GM13976 (cell line): ENCODE results near the gene EFEMP1.

Source experiments
- DNase-seq: peaks from one replicate; pipeline ENCODE4 v3.0.0; 2012; ENCODE audit warnings: low spot score
- in situ Hi-C: fragments of 300-500 bp; cut with MboI; formaldehyde crosslinking; loops from one replicate; pipeline ENCODE4 v1.12.0; 2022; ENCODE audit warnings: low sequenced_read_pairs, mixed read lengths, inconsistent platforms; ENCODE audit not compliant: unreplicated experiment
- TF ChIP-seq, protein P1 (sequence below): IDR thresholded peaks from 2 replicates; pipeline ENCODE4 v1.5.1; 2012; ENCODE audit warnings: borderline replicate concordance, mild to moderate bottlenecking; ENCODE audit not compliant: insufficient read depth; ENCODE audit errors: extremely low read depth, missing control alignments, control extremely low read depth

Gene EFEMP1

DNA sequence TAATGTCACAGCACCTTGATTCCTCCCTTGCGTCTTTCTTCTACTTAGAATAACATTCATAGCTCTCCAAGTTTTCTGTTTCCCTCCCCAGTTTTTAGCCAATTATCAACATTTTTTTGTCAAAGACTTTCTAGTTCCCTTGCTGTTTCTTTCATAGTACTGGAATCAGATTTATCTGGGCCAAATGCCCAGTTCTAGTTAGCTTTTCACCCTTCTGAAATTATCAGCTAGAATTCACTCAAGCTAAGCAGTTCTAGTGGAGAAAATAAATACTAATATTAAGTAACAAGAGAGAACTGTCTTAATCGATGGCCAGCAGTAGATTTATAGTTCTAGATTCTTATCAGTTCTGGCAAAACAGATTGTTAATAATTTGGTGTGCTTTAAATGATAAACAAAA is 36.2 kb downstream of the EFEMP1 start:
- no peak for DNase-seq
- in situ Hi-C loops: no loop called here
- TF ChIP-seq, protein P1, sequence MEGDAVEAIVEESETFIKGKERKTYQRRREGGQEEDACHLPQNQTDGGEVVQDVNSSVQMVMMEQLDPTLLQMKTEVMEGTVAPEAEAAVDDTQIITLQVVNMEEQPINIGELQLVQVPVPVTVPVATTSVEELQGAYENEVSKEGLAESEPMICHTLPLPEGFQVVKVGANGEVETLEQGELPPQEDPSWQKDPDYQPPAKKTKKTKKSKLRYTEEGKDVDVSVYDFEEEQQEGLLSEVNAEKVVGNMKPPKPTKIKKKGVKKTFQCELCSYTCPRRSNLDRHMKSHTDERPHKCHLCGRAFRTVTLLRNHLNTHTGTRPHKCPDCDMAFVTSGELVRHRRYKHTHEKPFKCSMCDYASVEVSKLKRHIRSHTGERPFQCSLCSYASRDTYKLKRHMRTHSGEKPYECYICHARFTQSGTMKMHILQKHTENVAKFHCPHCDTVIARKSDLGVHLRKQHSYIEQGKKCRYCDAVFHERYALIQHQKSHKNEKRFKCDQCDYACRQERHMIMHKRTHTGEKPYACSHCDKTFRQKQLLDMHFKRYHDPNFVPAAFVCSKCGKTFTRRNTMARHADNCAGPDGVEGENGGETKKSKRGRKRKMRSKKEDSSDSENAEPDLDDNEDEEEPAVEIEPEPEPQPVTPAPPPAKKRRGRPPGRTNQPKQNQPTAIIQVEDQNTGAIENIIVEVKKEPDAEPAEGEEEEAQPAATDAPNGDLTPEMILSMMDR: no peak

DNA sequence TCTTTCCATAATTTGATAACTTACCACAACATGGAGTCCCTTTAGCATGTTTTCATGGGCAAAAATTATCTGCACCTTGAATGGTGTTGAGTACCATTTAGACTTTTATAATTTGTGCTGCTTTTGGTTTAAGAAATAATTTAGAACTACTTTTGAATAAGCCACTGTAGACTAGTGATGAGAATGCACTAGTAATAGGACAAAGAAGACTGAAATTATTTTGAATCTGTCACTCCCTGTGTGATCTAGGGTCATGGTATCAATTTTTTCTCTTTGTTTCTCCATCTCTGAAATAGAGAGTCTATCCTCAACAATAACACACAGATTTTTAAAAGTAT is 37.7 kb downstream of the EFEMP1 start:
- DNase-seq: no peak
- TF ChIP-seq, protein P1: no peak
- in situ Hi-C loops: no loop called here

DNA sequence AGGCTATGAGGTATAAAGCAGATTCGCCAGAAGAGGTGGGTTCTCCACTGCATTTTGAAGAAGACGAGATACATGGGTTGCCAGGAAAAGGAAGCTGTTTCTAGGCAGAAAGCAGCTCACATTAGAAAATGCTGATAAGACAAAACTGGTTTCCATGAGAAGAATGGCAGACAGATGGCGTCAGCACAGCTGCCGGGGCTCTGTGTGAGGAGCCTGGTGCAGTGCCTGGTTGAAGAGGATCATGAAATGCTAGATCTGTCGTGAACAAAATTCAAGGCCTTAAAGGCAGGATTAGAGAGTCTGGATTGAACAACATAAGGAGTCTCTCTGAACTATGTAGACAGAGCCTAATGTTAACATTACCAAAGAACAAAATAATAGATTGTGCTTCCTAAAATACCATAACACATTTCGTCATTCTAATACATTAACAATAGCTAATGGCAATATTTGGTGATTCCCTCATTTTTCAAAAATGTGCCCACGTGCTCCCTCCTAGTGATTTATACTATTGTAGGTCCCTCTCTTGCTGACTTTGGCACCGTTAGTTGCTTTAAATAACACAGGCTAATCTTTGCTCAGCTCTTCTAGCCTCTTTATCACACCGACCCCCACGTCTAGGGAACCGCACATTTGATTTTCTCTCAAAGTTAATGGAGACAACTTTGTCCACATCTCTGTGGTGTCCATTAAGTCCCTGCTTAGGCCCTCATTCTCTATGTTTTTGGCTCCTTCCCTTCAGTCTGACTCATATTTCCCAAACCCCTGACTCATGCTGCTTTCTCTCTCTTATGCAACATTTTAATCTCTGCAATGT is 38.2 kb downstream of the EFEMP1 start:
- in situ Hi-C loops: no loop called here
- TF ChIP-seq, protein P1: no peak
- no peak for DNase-seq

DNA sequence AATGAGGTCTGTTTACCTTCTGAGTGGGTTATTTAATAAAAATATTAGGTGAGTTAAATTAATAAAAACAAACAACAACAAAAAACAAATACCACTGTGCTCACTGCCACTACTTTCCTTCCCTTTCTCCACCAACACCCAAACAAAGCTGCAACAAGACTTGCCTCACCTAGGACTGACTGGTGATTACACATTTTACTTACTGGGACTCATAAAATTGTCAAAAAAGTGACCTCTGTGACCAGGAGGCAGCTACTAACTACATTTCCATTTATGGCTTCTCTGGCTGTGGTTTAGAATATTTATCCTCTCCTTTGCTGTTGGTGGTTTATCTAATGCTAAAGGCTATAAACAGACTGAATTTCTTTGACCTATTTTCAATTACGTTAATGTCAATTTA is 39.8 kb downstream of the EFEMP1 start:
- TF ChIP-seq, protein P1: no peak
- no peak for DNase-seq
- in situ Hi-C loops: no loop called here

DNA sequence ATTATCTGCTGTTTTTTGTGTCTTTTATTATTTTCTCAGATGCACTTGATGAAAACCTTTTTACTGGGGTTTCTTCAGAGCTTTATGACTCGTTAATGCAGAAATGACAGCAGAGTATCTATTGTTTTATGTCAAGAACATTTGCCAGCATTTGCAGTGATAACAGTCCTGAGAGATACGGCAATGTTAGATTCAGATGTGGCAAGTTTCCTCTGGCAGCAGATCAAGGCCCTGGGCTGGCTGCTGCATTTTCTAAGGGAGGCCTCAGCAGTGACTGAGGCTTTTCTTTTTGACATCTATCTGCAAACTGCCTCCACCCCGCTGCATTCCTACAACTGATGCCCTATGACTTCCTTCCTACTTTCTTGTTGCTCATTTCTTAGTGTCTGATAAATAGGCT is 40.2 kb downstream of the EFEMP1 start:
- in situ Hi-C loops: no loop called here
- DNase-seq: no peak
- TF ChIP-seq, protein P1: no peak

DNA sequence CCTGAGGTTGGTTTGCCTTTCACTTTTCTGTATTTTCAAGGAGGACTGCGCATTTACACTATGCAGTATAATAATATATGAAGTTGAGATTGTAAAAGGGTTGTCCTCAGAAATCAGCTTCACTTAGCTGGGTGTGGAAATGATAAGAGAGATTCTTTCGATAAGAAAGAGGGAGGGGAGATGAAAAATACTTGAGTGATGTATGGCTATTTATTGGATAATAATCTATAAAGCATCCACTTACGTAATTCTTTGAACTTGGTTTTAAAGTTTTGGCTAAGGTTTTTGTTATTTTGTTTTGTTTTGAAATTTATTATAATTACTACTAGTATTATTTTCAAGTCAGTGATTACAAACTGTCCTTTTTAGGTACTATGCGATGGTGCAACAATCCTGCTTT is 40.6 kb downstream of the EFEMP1 start:
- in situ Hi-C loops: no loop called here
- TF ChIP-seq, protein P1: no peak

More for the DNA sequence above, 40.6 kb downstream of the EFEMP1 start:
- no peak for DNase-seq
